GM23338 (cell line): ENCODE data around the gene EDNRB.

Experiments
- EZH2 ChIP-seq: fragments of 200-600 bp; sonication (generic); IDR thresholded peaks from one replicate; pipeline ENCODE4 v1.8.0; 2017; ENCODE audit warnings: antibody characterized with exemption, mild to moderate bottlenecking, low read depth; ENCODE audit not compliant: unreplicated experiment
- TF ChIP-seq, protein P1 (sequence below): IDR thresholded peaks from one replicate; pipeline ENCODE4 v1.6.1; 2018; ENCODE audit warnings: antibody characterized with exemption; ENCODE audit not compliant: unreplicated experiment

GRCh38 chr13:77904031-77904430 is 14.6 kb downstream of the EDNRB start:
- TF ChIP-seq, protein P1, sequence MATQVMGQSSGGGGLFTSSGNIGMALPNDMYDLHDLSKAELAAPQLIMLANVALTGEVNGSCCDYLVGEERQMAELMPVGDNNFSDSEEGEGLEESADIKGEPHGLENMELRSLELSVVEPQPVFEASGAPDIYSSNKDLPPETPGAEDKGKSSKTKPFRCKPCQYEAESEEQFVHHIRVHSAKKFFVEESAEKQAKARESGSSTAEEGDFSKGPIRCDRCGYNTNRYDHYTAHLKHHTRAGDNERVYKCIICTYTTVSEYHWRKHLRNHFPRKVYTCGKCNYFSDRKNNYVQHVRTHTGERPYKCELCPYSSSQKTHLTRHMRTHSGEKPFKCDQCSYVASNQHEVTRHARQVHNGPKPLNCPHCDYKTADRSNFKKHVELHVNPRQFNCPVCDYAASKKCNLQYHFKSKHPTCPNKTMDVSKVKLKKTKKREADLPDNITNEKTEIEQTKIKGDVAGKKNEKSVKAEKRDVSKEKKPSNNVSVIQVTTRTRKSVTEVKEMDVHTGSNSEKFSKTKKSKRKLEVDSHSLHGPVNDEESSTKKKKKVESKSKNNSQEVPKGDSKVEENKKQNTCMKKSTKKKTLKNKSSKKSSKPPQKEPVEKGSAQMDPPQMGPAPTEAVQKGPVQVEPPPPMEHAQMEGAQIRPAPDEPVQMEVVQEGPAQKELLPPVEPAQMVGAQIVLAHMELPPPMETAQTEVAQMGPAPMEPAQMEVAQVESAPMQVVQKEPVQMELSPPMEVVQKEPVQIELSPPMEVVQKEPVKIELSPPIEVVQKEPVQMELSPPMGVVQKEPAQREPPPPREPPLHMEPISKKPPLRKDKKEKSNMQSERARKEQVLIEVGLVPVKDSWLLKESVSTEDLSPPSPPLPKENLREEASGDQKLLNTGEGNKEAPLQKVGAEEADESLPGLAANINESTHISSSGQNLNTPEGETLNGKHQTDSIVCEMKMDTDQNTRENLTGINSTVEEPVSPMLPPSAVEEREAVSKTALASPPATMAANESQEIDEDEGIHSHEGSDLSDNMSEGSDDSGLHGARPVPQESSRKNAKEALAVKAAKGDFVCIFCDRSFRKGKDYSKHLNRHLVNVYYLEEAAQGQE = no peak
- TF ChIP-seq EZH2 = no peak
